Fibroblast of skin of abdomen (primary cell): Measurements from ENCODE around the gene SEMA4D.
"Not testable (repeated sequence)": the region's sequence is repeated elsewhere in the genome, so short reads cannot be mapped to it uniquely, and the experiment has no call there.

Source experiments
- DNase-seq: peaks from one replicate; pipeline ENCODE4 v3.0.0-alpha.2; 2013

Gene SEMA4D

GRCh38 chr9:89382026-89382986 lies 115.6 kb downstream of the SEMA4D start:
- DNase-seq: no peak

GRCh38 chr9:89381308-89381609 lies 116.7 kb downstream of the SEMA4D start:
- no peak for DNase-seq

- no peak for DNase-seq
These were observed 117.2 kb downstream of the SEMA4D start for GRCh38 chr9:89380437-89381307.

- no peak for DNase-seq
These were observed 118.3 kb downstream of the SEMA4D start for GRCh38 chr9:89379508-89380115.

- DNase-seq: no peak
These were observed 118.9 kb downstream of the SEMA4D start for GRCh38 chr9:89379031-89379430.

- DNase-seq: no peak
These were observed 119.4 kb downstream of the SEMA4D start for GRCh38 chr9:89378541-89378940.

- DNase-seq: no peak
These were observed 120.5 kb downstream of the SEMA4D start for GRCh38 chr9:89377411-89377810.

- no peak for DNase-seq
These were observed 121.1 kb downstream of the SEMA4D start for GRCh38 chr9:89376741-89377351.

- DNase-seq: no peak
These were observed 121.6 kb downstream of the SEMA4D start for GRCh38 chr9:89376286-89376685.

- no peak for DNase-seq
These were observed 122.6 kb downstream of the SEMA4D start for GRCh38 chr9:89375191-89375760.

- peak; percentile 80 for DNase-seq
These were observed 123.7 kb downstream of the SEMA4D start for GRCh38 chr9:89374176-89374575.

- DNase-seq: no peak
These were observed 124.9 kb downstream of the SEMA4D start for GRCh38 chr9:89372979-89373378.

- no peak for DNase-seq
These were observed 125.6 kb downstream of the SEMA4D start for GRCh38 chr9:89372230-89372816.

GRCh38 chr9:89371791-89372190 lies 126.1 kb downstream of the SEMA4D start:
- not testable (repeated sequence) for DNase-seq

GRCh38 chr9:89370593-89370992 lies 127.3 kb downstream of the SEMA4D start:
- no peak for DNase-seq

- no peak for DNase-seq
These were observed 128.9 kb downstream of the SEMA4D start for GRCh38 chr9:89368978-89369377.

- DNase-seq: no peak
These were observed 129.4 kb downstream of the SEMA4D start for GRCh38 chr9:89368550-89368949.

GRCh38 chr9:89367726-89368437 lies 130.0 kb downstream of the SEMA4D start:
- DNase-seq: no peak

GRCh38 chr9:89367281-89367680 lies 130.6 kb downstream of the SEMA4D start:
- no peak for DNase-seq

- no peak for DNase-seq
These were observed 131.2 kb downstream of the SEMA4D start for GRCh38 chr9:89366711-89367110.

- no peak for DNase-seq
These were observed 132.4 kb downstream of the SEMA4D start for GRCh38 chr9:89365532-89365912.
